Ascending aorta (tissue), 2 donors: Measurements from ENCODE around the gene MMS22L. TPM values are rescaled to one million over a fixed set of nuclear protein-coding genes. Genes with fewer than 3 reads are reported as not detected.

Experiments used
- DNase-seq, 2 donors: peaks; one replicate each; pipeline ENCODE4 v3.0.0-alpha.2; 2019; ENCODE audit warnings: low spot score in 2 of 2
- H3K27ac ChIP-seq, 2 donors: fragments of 200-600 bp; sonication (generic); one replicate each; pipeline ENCODE4 v1.5.1; 2016 to 2017; ENCODE audit warnings: mild to moderate bottlenecking in 1 of 2
- H3K27me3 ChIP-seq: fragments of 200-600 bp; sonication (generic); one replicate; pipeline ENCODE4 v1.5.1; 2017
- H3K36me3 ChIP-seq, 2 donors: fragments of 200-600 bp; sonication (generic); one replicate each; pipeline ENCODE4 v1.5.1; 2016
- H3K4me1 ChIP-seq, 2 donors: fragments of 200-600 bp; sonication (generic); one replicate each; pipeline ENCODE4 v1.5.1; 2016 to 2017; ENCODE audit warnings: mild to moderate bottlenecking in 1 of 2
- H3K4me3 ChIP-seq, 2 donors: fragments of 200-600 bp; sonication (generic); one replicate each; pipeline ENCODE4 v1.5.1; 2016 to 2017; ENCODE audit warnings: mild to moderate bottlenecking in 1 of 2
- H3K9me3 ChIP-seq, 2 donors: fragments of 200-600 bp; sonication (generic); one replicate each; pipeline ENCODE4 v1.5.1; 2016
- intact Hi-C: fragments of 100-400 bp; cut with DNase I; formaldehyde crosslinking; loops from one replicate; pipeline ENCODE4 v1.15.1; 2023
- total RNA-seq: library from RNA; depleted of rRNA; stranded (reverse); fragments of >200 nt; gene quantifications from one replicate; pipeline ENCODE4 v1.1.0, GENCODE V29; 2016
- TF ChIP-seq, protein P1 (sequence below), 3 experiments: fragments of 200-600 bp in 2 of 3; fragments of 450-650 bp in 1 of 3; sonication (generic) in 2 of 3; IDR thresholded peaks; one replicate each; pipeline ENCODE4 v1.5.1; 2016 to 2019; ENCODE audit warnings: antibody characterized with exemption in 3 of 3, mild to moderate bottlenecking in 1 of 3, moderate library complexity in 1 of 3

MMS22L gene
- total RNA-seq, 1 donor from 2014 or later, result 21.9 TPM

DNA sequence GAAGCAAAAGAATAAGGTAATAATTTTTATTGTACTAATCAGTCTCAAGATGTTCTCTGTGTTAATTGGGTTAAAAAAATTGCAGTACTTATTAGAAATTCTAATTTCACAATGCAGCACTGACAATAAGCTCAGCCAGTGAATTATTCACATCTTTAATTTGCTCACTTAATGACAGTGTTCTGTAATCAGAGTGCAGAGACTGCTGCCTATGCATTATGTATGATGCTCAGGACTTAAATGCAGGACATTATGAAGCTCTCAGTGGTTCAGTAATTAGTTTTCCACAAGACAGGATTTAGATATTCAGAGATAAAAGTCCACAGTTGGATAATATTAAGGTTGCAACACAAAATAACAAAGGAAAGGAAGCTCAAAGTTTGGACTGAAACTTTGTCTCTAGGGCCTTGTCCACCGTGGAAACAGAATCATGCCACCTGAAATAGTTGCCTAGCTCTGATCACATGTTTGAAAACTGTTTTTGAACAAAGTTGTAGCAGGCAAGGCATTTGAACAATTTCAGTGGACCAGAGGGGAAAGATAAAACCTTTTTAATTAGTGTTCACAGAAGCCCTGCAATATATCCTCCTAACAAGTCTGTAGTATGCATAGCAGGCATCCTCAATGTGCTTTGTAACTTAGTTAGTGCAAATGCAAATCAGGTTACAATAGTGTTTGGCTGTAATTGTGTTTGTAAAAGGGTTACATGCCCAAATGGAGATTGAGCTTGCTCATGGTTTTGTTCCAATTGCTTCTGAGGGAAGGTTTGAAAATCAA, 23.7 kb upstream of the MMS22L start:
- no peak overlapping the region for H3K4me3 ChIP-seq
- no peaks in the 10 kb centered on the region for H3K9me3 ChIP-seq
- H3K4me1 ChIP-seq, result no peaks in the 10 kb centered on the region
- DNase-seq, result no peak
- no peak overlapping the region for H3K27ac ChIP-seq
- intact Hi-C loops, result no loop called here
- H3K27me3 ChIP-seq, result no peaks in the 10 kb centered on the region
- H3K36me3 ChIP-seq, result no peaks in the 10 kb centered on the region
- TF ChIP-seq, protein P1, sequence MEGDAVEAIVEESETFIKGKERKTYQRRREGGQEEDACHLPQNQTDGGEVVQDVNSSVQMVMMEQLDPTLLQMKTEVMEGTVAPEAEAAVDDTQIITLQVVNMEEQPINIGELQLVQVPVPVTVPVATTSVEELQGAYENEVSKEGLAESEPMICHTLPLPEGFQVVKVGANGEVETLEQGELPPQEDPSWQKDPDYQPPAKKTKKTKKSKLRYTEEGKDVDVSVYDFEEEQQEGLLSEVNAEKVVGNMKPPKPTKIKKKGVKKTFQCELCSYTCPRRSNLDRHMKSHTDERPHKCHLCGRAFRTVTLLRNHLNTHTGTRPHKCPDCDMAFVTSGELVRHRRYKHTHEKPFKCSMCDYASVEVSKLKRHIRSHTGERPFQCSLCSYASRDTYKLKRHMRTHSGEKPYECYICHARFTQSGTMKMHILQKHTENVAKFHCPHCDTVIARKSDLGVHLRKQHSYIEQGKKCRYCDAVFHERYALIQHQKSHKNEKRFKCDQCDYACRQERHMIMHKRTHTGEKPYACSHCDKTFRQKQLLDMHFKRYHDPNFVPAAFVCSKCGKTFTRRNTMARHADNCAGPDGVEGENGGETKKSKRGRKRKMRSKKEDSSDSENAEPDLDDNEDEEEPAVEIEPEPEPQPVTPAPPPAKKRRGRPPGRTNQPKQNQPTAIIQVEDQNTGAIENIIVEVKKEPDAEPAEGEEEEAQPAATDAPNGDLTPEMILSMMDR (IDR thresholded peaks at IDR 0.05), result no peak

DNA sequence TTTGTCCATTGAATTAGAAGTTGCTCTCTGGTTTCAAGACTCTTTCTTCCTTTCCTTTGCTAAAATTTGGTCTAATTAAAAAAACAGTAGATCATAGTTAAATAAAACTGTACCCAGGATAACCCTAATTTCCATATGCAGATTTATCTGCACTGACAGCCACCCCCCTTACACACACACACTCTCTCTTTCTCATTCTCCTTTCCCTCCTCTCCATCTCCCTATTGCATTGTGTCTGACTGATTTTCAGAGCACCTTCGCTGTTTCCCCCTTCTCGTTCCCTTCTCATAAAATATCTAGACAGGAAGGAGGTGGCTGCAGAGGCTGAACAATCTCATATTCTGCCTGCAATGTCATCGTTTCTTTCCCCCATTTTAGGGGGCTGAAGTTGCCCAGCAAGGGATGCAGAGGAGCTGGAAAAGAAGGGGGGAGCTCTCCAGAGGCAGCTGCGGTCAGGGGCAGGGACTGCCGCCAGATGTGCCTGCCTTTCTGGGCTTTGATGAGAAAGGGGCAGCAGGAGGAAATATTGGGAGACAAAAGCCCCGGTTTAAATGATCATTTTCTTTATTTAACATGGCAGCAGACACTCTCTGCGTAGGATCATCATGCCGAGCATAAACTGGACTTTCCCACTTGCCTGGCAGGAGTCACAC, 22.5 kb upstream of the MMS22L start:
- TF ChIP-seq, protein P1 (IDR thresholded peaks at IDR 0.05), result no peak
- no peaks in the 10 kb centered on the region for H3K4me1 ChIP-seq
- intact Hi-C loops, result no loop called here
- H3K27ac ChIP-seq, result no peak overlapping the region
- H3K36me3 ChIP-seq, result no peaks in the 10 kb centered on the region
- no peaks in the 10 kb centered on the region for H3K27me3 ChIP-seq
- H3K9me3 ChIP-seq, result no peaks in the 10 kb centered on the region
- DNase-seq, result no peak
- H3K4me3 ChIP-seq, result no peak overlapping the region

DNA sequence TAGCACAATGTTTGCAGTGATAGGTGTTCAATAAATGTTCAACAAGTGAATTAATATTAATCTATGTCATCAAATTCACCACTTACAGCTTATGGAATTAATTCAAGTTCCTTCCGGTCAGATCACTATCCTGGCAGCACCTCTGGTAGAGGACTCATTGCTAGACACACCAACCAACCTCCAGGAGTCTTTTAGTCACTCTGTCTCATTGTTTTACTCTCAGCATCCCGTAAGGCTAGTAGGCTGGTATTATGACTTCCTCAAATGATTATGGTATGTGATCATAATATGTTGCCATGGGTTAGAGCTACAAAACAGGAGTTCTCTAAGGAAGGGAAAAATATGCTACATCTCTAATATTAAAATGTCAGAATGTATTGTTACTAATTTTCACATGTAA, 21.7 kb upstream of the MMS22L start:
- TF ChIP-seq, protein P1 (IDR thresholded peaks at IDR 0.05), result no peak
- no peak overlapping the region for H3K4me3 ChIP-seq
- H3K36me3 ChIP-seq, result no peaks in the 10 kb centered on the region
- H3K27ac ChIP-seq, result no peak overlapping the region
- no peaks in the 10 kb centered on the region for H3K9me3 ChIP-seq
- DNase-seq, result no peak
- intact Hi-C loops, result no loop called here
- no peaks in the 10 kb centered on the region for H3K4me1 ChIP-seq
- H3K27me3 ChIP-seq, result no peaks in the 10 kb centered on the region

DNA sequence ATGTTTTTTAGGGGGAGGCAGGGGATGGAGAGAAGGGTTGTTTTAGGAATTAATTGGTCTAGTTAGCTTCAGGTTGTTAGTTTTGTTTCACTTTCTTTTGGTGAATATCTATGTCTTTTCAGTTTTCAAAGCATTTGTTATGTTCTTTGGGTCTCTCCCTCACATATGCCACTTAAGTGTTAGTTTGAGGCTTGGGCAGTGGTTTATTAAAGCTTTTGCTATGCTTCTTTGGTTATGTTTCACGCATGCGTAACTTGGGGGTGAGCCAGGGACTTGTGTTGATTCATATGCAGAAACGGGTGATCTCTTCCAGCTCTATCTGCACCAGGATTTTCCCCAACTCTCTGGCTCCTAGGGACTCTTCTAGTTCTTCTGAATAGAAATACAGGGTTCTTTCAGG, 11.4 kb upstream of the MMS22L start:
- H3K36me3 ChIP-seq, result no peaks in the 10 kb centered on the region
- no peaks in the 10 kb centered on the region for H3K4me1 ChIP-seq
- H3K9me3 ChIP-seq, result no peaks in the 10 kb centered on the region
- intact Hi-C loops, result no loop called here
- H3K27ac ChIP-seq, result no peak overlapping the region
- TF ChIP-seq, protein P1 (IDR thresholded peaks at IDR 0.05), result no peak
- no peak for DNase-seq
- no peaks in the 10 kb centered on the region for H3K27me3 ChIP-seq
- no peak overlapping the region for H3K4me3 ChIP-seq

DNA sequence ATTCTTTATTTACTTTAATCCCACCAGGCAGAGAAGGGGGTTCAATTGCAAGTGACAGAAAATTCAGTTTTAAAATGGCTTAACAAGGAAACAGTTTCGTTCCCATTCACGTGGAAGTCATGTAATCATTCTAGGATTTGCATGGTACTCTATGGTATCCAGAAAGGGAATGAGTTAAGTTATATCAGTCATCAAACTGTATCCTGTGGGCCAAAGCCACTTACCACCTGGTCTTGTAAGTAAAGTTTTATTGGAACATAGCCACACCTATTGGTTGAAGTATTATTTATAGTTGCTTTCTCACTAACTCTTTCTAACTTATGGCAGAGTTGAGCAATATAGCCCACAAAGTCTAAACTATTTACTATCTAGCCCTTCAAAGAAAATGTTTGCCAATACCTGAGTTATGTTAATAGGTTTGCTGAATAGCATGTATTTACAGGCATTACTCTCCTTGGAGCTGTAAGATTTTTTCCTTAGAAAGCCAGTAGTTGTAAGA, 10.2 kb upstream of the MMS22L start:
- no peak for DNase-seq
- Histone ChIP-seq H3K27ac (no peak overlapping the region), H3K36me3 (no peaks in the 10 kb centered on the region), H3K27me3 (no peaks in the 10 kb centered on the region), H3K4me1 (no peaks in the 10 kb centered on the region), H3K4me3 (no peak overlapping the region), H3K9me3 (no peaks in the 10 kb centered on the region)
- TF ChIP-seq, protein P1 (IDR thresholded peaks at IDR 0.05), result no peak
- intact Hi-C loops, result no loop called here
